HG02642 (cell line): ENCODE results near the gene CCDC172.
"Not testable (repeated sequence)": the region's sequence is repeated elsewhere in the genome, so short reads cannot be mapped to it uniquely, and the experiment has no call there.

Experiments
- ATAC-seq: cut with Tn5 transposase; IDR thresholded peaks from one replicate; pipeline ENCODE4 v1.9.1; 2021; ENCODE audit warnings: mild to moderate bottlenecking; ENCODE audit not compliant: unreplicated experiment, poor library complexity

The CCDC172 gene

DNA sequence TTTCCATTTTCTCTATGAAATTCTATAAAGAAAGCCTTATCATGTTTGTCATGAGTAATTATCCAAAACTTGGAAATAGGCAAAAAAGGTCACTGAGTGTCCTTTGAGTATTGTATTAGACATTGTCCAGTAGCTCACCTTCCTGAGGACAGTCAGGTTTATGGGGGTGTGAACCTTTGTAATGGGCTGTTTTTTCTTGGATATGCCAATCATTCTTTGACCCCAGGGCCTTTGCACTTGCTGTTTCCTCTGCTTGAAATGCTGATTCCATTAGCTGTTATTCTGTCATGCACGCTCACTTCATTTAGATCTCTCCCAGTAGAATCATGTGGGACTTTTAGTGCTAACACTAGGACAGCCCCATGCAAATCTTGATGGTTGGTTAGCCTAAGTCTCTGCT lies 4.9 kb downstream of the CCDC172 start:
- ATAC-seq = no peak

DNA sequence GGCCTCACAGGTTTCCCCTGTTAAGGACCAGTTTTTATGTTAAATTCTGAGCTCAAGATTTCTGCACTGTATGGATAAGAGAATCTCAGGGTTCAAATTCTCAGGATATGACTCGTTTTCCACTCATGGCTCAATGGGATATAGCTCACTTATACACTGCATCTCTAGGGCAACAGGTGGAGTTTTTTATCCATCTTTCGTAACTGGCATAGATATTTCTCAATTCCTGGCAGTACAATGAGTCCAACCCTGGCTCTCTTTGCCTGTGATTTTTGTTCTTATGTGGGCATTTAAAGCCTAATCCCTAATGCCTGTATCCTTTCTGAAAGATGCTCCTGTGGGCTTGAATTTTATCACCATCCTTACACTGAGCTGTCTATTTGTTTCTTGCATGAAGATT lies 7.6 kb downstream of the CCDC172 start:
- no peak for ATAC-seq

- ATAC-seq = no peak
Observed at GRCh38 chr10:116336866-116337265, 12.6 kb downstream of the CCDC172 start.

- no peak for ATAC-seq
Observed at GRCh38 chr10:116352125-116352524, 27.9 kb downstream of the CCDC172 start.

DNA sequence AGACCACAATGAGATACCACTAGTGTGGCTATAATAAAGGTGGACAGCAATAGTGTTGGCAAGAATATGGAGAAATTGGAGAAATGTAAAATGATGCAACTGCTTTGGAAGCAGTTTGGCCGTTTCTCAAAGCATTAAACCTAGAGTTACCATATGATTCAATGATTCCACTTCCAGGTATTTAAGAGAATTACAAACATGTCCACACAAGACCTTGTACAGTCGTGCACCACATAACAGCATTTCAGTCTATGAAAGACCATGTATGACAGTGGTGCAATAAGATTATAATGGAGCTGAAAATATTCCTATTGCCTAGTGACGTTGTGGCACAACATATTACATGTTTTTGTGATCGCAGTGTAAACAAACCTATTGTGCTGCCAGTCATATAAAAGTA lies 29.6 kb downstream of the CCDC172 start:
- ATAC-seq = no peak

GRCh38 chr10:116355341-116355740 lies 31.1 kb downstream of the CCDC172 start:
- ATAC-seq = no peak

GRCh38 chr10:116356833-116357232 lies 32.6 kb downstream of the CCDC172 start:
- ATAC-seq = no peak

- no peak for ATAC-seq
Observed at GRCh38 chr10:116364868-116365267, 40.6 kb downstream of the CCDC172 start.

DNA sequence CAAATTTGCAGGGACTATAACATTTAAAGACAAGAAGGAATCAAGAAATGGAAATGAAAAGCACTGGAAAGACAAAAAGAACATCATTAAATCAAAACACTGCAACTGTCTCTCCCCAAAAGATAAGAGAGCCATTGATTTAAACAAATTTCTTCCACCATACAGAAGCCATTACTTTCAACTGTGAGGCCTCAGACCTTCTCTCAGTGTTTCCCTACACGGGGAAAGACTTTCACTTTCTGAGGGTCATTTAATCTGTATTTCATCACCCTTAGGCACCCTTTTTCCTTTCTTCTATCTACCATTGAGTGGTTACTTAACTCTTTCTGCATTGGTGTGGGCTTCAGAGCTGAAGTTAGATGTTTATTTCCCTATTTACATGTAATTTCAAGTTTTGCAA lies 47.5 kb downstream of the CCDC172 start:
- no peak for ATAC-seq

DNA sequence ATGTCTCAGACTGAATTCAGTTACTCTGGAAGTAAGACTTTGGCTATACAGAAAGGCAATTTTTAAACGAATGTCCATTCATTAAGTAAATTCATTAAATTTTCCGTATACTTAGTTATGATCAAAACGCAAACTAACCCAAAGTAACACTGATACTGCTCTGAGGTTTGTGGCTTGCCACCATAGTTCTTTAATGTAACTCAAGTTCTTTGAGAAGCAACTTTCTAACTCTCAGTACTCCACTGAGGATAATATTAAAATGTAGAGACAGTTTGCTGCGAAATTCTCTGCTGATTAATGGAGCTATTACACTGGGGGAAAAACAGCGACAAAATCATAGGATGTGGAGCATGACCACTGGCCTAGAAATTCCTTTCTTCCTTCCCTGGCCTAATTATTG lies 58.0 kb downstream of the CCDC172 start:
- no peak for ATAC-seq

GRCh38 chr10:116385311-116385710 lies 61.1 kb downstream of the CCDC172 start:
- ATAC-seq = no peak

- no peak for ATAC-seq
Observed at GRCh38 chr10:116385994-116386809, 62.0 kb downstream of the CCDC172 start.

- ATAC-seq = not testable (repeated sequence)
Observed at GRCh38 chr10:116393246-116393831, 69.1 kb downstream of the CCDC172 start.

GRCh38 chr10:116395223-116395985 lies 71.2 kb downstream of the CCDC172 start:
- no peak for ATAC-seq

DNA sequence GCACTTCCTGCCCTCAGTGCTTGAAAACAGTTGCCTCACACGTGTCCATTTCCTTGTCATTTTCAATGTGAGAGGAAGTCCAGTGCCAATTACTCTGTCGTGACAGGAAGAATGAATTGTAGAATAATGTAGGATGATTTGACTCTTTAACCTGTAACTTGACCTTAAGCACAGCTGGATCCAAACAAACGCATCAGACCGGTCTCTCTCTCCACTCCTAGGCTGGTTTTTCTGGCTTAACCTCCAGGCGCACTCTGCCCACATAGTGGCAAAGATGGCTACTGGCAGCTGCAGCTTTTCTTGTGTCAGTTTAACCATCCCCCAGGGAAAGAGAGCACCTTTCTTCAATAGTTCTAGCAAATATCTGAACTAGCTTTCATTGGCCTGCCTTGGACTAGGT lies 74.0 kb downstream of the CCDC172 start:
- no peak for ATAC-seq

- ATAC-seq = no peak
Observed at GRCh38 chr10:116402858-116403257, 78.6 kb downstream of the CCDC172 start.

- ATAC-seq = no peak
Observed at GRCh38 chr10:116403740-116404250, 79.5 kb downstream of the CCDC172 start.

- no peak for ATAC-seq
Observed at GRCh38 chr10:116408719-116409118, 84.5 kb downstream of the CCDC172 start.

GRCh38 chr10:116410351-116410750 lies 86.1 kb downstream of the CCDC172 start:
- ATAC-seq = no peak

DNA sequence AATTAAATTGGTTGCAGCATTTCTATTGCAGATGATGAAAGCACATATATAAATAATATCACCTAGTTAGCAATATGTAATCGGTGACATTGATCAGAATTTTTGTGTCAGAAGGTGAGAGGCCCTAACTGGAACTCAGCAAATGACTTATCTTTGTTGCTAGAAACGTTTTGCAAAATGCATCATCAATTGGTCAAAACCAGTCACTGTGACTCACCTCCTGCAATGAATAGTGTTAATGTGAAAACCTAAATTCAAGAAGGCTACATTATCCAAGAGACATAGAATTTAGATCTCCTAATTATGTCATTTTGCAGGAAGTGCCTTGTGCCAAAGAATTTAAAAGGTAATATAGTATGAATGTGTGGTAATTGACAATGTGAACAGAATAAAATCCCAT lies 93.6 kb downstream of the CCDC172 start:
- ATAC-seq = no peak

DNA sequence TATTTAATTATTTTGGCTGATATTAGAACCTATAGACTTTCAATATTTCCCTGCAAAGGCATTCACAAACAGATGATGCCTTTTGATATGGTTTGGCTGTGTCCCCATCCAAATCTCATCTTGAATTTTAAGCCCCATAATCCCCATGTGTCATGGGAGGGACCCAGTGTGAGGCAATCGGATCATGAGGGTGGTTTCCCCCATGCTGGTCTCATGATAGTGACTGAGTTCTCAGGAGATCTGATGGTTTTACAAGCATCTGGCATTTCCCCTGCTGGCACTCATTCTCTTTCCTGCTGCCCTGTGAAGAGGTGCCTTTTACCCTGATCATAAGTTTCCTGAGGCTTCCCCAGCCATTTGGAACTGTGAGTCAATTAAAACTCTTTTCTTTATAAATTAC lies 94.1 kb downstream of the CCDC172 start:
- ATAC-seq = no peak
